PC-3 (cell line): ENCODE measurements around the gene PLEKHA5.

Source experiments
- CTCF ChIP-seq: fragments of 300-600 bp; sonication (generic); conservative IDR thresholded peaks from 2 replicates; pipeline ENCODE4 v1.5.1; 2017; ENCODE audit warnings: antibody characterized with exemption, low read depth, mild to moderate bottlenecking, low read length
- EZH2 ChIP-seq: fragments of 300-600 bp; sonication (generic); IDR thresholded peaks from one replicate; pipeline ENCODE4 v1.6.1; 2017; ENCODE audit warnings: antibody characterized with exemption, mild to moderate bottlenecking, low read length; ENCODE audit not compliant: unreplicated experiment
- EZH2phosphoT487 ChIP-seq: fragments of 300-600 bp; sonication (generic); IDR thresholded peaks from 2 replicates; pipeline ENCODE4 v1.6.1; 2018; ENCODE audit warnings: mild to moderate bottlenecking, antibody characterized with exemption, low read length, borderline replicate concordance

- no peak for TF ChIP-seq EZH2
- no peak for TF ChIP-seq CTCF
- no peak for TF ChIP-seq EZH2phosphoT487
Observed at GRCh38 chr12:19095756-19096480, 33.6 kb upstream of the PLEKHA5 start.
